G401 (cell line): Measurements from ENCODE around the gene TECTB. TPM values are rescaled to one million over a fixed set of nuclear protein-coding genes. Genes with fewer than 3 reads are reported as not detected.

ENCODE experiments used
- DNase-seq: peaks from one replicate; pipeline ENCODE4 v3.0.0-alpha.2; 2015; ENCODE audit warnings: low spot score
- in situ Hi-C: cut with HindIII; loops from 2 replicates; pipeline ENCODE4 v1.10.0; 2016; ENCODE audit warnings: low sequenced_read_pairs, mixed read lengths
- total RNA-seq: library from RNA; depleted of rRNA; stranded (reverse); fragments of >200 nt; shearing (Covaris generic); gene quantifications from 2 replicates; pipeline ENCODE4 v1.2.3, GENCODE V29; 2014; rRNA removed

Gene TECTB
- total RNA-seq, 1 experiment from 2014 or later, result not detected

- in situ Hi-C loops, result no loop called here
- no peak for DNase-seq
These were observed 53.5 kb downstream of the TECTB start for GRCh38 chr10:112336556-112337201.

- no peak for DNase-seq
- in situ Hi-C loops, result no loop called here
These were observed 55.8 kb downstream of the TECTB start for GRCh38 chr10:112338957-112339356.

- no peak for DNase-seq
- in situ Hi-C loops, result no loop called here
These were observed 57.4 kb downstream of the TECTB start for GRCh38 chr10:112340601-112341000.

DNA sequence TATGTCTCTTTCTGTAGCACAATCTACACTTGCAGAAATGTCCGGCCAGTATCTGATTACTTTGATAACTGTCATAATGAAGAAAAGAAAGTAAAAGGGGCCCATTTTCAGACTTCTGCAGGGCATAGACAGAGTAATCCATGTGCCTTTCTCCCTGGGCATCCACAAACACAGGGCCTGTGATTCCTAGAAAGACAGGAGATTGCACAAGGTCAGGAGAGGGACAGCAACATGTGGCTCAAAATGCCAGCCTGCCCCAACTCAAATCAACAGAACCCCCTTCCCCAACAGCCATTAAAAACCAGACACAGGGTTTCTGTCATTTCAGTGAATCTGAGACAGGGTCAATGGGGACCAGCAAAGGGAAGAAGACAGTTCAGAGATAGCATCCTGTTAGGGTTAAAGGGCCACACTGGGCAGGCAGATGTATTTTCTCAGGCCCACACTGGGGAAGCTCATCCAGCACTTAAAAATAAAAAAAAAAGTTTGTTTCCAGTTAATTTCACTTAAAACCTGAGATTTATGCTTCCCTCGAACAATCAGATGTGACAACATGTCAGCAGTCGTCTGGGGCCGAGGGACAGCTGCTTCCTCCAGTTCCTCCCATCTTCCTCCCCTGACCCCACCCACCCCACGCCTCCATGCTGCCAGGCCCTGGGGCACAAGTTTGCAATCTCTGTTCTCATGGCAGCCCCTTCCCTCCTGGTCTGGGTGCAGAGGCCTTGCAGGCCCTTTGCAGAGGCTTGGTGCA is 60.0 kb downstream of the TECTB start:
- in situ Hi-C loops, result no loop called here
- no peak for DNase-seq

DNA sequence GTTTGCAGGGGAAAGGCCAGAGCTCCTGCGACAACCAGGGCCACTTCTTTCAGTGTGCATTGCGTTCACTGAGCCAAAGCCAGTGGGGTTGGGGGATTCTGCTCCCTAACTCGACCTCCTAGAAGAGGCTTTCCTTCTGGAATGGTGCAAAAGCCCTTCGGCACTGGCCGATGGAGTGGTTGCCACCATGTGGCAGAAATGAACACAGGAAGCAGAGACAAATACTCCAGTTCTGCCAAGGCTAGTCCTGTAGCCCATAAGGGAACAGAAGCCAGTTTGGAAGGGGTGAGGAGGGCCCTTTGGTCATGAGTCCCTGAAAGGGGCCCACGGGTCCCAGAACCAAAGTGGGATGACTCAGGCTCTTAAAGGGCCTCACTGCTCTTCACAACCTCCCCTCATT is 61.1 kb downstream of the TECTB start:
- DNase-seq, result no peak
- in situ Hi-C loops, result no loop called here

GRCh38 chr10:112345202-112345601 is 62.0 kb downstream of the TECTB start:
- no peak for DNase-seq
- in situ Hi-C loops, result no loop called here

GRCh38 chr10:112345743-112346142 is 62.5 kb downstream of the TECTB start:
- DNase-seq, result no peak
- in situ Hi-C loops, result no loop called here

GRCh38 chr10:112346774-112347173 is 63.6 kb downstream of the TECTB start:
- in situ Hi-C loops, result no loop called here
- no peak for DNase-seq

DNA sequence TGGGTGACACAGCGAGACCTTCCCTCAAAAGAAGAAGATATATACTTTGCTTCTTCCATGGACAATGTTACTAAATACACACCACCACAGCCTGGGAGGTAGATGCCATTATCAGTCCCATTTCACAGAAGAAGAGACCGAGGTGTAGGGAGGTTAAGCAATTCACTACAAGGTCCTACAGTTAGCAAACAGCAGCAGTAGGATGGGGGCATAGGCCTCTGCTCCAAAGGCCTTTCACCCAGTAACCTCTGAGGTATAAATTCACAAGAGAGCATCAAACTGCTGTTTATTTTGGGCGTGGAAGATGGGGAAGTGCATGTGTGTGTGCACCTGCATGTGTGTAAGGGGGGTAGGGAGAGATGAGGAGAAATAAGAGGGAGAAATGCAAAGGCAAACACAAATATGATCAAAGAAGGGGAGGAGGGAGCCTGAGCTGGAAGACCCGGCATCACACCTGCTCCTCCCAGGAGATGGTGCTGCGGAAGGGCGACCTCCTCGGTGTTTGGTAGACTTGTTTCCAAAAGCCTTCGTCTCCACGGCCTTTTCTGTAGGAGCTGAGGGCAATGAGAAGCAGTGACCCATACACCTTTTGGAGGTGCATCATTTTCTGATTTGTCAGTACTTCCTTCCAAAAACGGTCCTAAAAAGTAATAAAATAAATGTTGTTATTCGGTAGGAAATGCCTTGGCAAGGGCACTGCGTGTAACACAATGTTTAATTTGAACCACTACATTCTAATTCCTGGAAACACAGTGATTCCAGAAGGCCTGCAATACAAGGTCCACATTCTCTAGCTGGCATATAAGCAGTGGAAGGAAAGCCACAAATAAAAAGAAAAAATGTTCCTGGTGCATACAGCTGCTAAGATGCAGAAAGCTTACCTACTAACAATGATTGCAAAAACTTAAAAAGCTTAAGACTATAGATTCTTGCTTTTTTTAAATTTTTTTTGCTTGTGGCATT is 64.8 kb downstream of the TECTB start:
- in situ Hi-C loops, result no loop called here
- DNase-seq, result no peak

DNA sequence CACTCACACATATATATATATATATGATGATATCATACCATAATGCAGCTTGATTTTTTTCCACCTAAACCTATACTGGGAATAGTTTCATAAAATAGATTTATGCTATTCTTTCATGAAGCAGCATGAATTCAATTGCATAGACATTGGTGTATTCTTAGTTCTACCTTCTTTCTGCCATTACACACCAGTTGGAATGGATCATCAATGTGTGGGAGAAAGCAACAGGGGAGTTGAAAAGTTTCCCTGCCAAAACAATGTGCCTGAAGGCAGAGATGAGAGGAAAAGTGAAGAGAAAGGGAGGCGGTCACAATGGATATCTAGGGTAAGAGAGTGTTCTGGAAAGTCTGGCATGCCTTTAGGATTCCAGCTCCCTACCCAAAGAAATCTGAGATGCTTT is 65.6 kb downstream of the TECTB start:
- no peak for DNase-seq
- in situ Hi-C loops, result no loop called here

DNA sequence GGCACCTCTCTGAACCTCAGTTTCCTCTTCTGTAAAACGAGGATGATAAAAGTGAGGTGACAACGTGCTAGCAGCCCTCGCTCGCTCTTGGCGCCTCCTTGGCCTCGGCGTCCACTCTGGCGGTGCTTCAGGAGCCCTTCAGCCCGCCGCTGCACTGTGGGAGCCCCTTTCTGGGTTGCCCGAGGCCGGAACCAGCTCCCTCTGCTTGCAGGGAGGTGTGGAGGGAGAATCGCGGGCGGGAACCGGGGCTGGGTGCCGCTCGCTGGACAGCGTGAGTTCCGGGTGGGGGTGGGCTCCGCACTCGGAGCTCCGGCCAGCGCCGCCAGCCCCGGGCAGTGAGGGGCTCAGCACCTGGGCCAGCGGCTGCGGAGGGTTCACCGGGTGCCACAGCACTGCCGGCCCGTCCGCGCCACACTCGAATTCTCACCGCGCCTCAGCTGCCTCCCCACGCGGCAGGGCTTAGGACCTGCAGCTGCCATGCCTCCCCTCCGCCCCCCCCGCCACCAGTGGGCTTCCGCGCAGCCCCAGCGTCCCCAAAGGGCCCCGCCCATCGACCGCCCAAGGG is 66.4 kb downstream of the TECTB start:
- no peak for DNase-seq
- in situ Hi-C loops, result no loop called here

GRCh38 chr10:112351146-112351545 is 67.9 kb downstream of the TECTB start:
- no peak for DNase-seq
- in situ Hi-C loops, result no loop called here

GRCh38 chr10:112352044-112352443 is 68.8 kb downstream of the TECTB start:
- DNase-seq, result no peak
- in situ Hi-C loops, result no loop called here

- in situ Hi-C loops, result no loop called here
- DNase-seq, result no peak
These were observed 69.8 kb downstream of the TECTB start for GRCh38 chr10:112353046-112353445.

Other genes with a start within 250 kb of the TECTB start
- 11.1 and 18.1 TPM in 2 replicates for gene GPAM, start 99.6 kb upstream of the TECTB start, total RNA-seq
- gene ACSL5, start 90.7 kb downstream of the TECTB start, total RNA-seq, result 0.81 TPM in 1 of 2 replicates, not detected in the other
- 18.3 and 23.3 TPM in 2 replicates for gene ZDHHC6, start 163.5 kb downstream of the TECTB start, total RNA-seq
- gene VTI1A, start 163.8 kb downstream of the TECTB start, total RNA-seq, result 22.7 and 30.5 TPM in 2 replicates